Loucy (cell line): ENCODE results near the gene EPS8L3.

Experiments
- EZH2phosphoT487 ChIP-seq: fragments of 200-600 bp; IDR thresholded peaks from 2 replicates; pipeline ENCODE4 v1.6.1; 2018; ENCODE audit warnings: antibody characterized with exemption, mild to moderate bottlenecking, moderate library complexity, borderline replicate concordance
- TF ChIP-seq, protein P1 (sequence below): fragments of 200-600 bp; sonication (generic); conservative IDR thresholded peaks from 2 replicates; pipeline ENCODE4 v1.5.1; 2014; ENCODE audit warnings: mild to moderate bottlenecking, antibody characterized with exemption, low read length

- TF ChIP-seq, protein P1, sequence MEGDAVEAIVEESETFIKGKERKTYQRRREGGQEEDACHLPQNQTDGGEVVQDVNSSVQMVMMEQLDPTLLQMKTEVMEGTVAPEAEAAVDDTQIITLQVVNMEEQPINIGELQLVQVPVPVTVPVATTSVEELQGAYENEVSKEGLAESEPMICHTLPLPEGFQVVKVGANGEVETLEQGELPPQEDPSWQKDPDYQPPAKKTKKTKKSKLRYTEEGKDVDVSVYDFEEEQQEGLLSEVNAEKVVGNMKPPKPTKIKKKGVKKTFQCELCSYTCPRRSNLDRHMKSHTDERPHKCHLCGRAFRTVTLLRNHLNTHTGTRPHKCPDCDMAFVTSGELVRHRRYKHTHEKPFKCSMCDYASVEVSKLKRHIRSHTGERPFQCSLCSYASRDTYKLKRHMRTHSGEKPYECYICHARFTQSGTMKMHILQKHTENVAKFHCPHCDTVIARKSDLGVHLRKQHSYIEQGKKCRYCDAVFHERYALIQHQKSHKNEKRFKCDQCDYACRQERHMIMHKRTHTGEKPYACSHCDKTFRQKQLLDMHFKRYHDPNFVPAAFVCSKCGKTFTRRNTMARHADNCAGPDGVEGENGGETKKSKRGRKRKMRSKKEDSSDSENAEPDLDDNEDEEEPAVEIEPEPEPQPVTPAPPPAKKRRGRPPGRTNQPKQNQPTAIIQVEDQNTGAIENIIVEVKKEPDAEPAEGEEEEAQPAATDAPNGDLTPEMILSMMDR: no peak
- no peak for TF ChIP-seq EZH2phosphoT487
These were observed 26.6 kb upstream of the EPS8L3 start for GRCh38 chr1:109790329-109790728.
